Progenitor cell of endocrine pancreas (in vitro differentiated cells): Measurements from ENCODE around the gene XRN2. TPM values are rescaled to one million over a fixed set of nuclear protein-coding genes. Genes with fewer than 3 reads are reported as not detected.

Experiments
- DNase-seq: peaks from one replicate; pipeline ENCODE4 v3.0.0; 2021; ENCODE audit warnings: low spot score; ENCODE audit not compliant: unreplicated experiment
- H3K27ac Mint-ChIP-seq: 2 replicates; pipeline ENCODE4 v1.8.0; 2021; ENCODE audit warnings: mild to moderate bottlenecking, moderate library complexity, mixed read lengths
- H3K27me3 Mint-ChIP-seq: 2 replicates; pipeline ENCODE4 v1.8.0; 2021; ENCODE audit warnings: mixed read lengths
- H3K36me3 Mint-ChIP-seq: 2 replicates; pipeline ENCODE4 v1.8.0; 2022; ENCODE audit warnings: mixed read lengths; ENCODE audit not compliant: insufficient read depth
- H3K4me1 Mint-ChIP-seq: 2 replicates; pipeline ENCODE4 v1.8.0; 2021; ENCODE audit warnings: low read depth, mixed read lengths
- H3K4me3 Mint-ChIP-seq: 2 replicates; pipeline ENCODE4 v1.8.0; 2021; ENCODE audit warnings: low read depth, mild to moderate bottlenecking, moderate library complexity, mixed read lengths
- H3K9me3 Mint-ChIP-seq: 2 replicates; pipeline ENCODE4 v1.8.0; 2021; ENCODE audit warnings: low read depth, mixed read lengths
- CTCF ChIP-seq: fragments of 200-600 bp; sonication (generic); IDR thresholded peaks from one replicate; pipeline ENCODE4 v1.5.0; 2021; ENCODE audit warnings: antibody characterized with exemption, mild to moderate bottlenecking; ENCODE audit not compliant: unreplicated experiment
- long read RNA-seq: library from polyadenylated mRNA; unstranded; transcript quantifications from one replicate; pipeline ENCODE4 v2.0.0, GENCODE V29; 2020
- total RNA-seq: library from RNA; stranded (reverse); gene quantifications from 2 replicates; pipeline ENCODE4 v1.2.1, GENCODE V29; 2021

XRN2 gene, protein sequence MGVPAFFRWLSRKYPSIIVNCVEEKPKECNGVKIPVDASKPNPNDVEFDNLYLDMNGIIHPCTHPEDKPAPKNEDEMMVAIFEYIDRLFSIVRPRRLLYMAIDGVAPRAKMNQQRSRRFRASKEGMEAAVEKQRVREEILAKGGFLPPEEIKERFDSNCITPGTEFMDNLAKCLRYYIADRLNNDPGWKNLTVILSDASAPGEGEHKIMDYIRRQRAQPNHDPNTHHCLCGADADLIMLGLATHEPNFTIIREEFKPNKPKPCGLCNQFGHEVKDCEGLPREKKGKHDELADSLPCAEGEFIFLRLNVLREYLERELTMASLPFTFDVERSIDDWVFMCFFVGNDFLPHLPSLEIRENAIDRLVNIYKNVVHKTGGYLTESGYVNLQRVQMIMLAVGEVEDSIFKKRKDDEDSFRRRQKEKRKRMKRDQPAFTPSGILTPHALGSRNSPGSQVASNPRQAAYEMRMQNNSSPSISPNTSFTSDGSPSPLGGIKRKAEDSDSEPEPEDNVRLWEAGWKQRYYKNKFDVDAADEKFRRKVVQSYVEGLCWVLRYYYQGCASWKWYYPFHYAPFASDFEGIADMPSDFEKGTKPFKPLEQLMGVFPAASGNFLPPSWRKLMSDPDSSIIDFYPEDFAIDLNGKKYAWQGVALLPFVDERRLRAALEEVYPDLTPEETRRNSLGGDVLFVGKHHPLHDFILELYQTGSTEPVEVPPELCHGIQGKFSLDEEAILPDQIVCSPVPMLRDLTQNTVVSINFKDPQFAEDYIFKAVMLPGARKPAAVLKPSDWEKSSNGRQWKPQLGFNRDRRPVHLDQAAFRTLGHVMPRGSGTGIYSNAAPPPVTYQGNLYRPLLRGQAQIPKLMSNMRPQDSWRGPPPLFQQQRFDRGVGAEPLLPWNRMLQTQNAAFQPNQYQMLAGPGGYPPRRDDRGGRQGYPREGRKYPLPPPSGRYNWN
- 90.2 and 91.0 TPM in 2 replicates for total RNA-seq
- long read RNA-seq, transcript XRN2-201 (30 exons, 3,437 nt) = major isoform, 235 of 519 reads
- long read RNA-seq, partial matches to known transcripts = 209 of 519 reads
- long read RNA-seq, other reads (novel, unspliced or antisense) = 75 of 519 reads

DNA sequence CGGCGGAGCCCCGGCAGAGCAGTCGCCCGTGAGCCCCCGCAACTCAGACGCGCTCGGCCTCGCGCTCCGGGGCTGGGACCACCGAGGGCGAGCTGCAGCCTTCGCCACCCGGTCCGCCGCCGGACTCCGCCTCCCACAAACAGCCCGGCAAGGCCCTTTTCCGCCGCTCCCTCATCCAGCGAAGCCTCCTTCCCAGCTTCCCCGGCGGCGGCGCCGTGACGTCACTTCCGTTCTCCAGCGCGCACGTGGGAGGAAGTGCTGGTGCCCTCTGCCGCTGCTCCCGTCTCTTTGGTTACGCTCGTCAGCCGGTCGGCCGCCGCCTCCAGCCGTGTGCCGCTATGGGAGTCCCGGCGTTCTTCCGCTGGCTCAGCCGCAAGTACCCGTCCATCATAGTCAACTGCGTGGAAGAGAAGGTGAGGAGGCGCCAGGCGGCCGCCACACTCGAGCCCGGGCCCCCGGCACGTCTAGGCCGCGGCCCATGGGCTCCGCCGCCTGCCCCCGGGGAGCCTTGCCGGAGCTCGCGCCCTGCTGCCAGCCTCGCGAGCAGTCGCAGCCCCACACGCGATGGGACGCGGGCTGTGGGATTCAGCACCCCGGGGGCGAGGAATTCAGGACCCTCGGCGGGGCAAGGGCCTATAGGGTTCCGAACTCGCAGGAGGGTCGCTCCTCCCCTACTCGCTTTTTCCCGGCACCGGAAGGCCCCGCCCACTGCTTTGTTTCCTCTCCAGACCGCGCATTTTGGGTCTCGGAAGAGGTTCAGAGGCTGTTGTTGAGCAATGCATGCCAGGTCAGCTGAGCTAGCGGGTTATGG is at the start of gene XRN2:
XRN2 (plus strand) TSS at position 271 of the 811 bp plus-strand sequence; CDS start at position 339, 68 bp downstream.
- peak; percentile 89 for DNase-seq
- Mint-ChIP-seq H3K4me3 (peak within 1 kb of the TSS; percentile 94), H3K4me1 (peaks cover 19% of the 10 kb centered on the region), H3K27ac (peak within 1 kb of the TSS; percentile 99), H3K27me3 (no peaks in the 10 kb centered on the region), H3K36me3 (peaks cover 8% of the 10 kb centered on the region), H3K9me3 (no peaks in the 10 kb centered on the region)
- TF ChIP-seq CTCF = peak; percentile 9

- H3K27ac Mint-ChIP-seq = no peak overlapping the region
- H3K27me3 Mint-ChIP-seq = no peaks in the 10 kb centered on the region
- no peak for TF ChIP-seq CTCF
- H3K9me3 Mint-ChIP-seq = no peaks in the 10 kb centered on the region
- DNase-seq = no peak
- no peak overlapping the region for H3K4me3 Mint-ChIP-seq
- no peaks in the 10 kb centered on the region for H3K36me3 Mint-ChIP-seq
- no peaks in the 10 kb centered on the region for H3K4me1 Mint-ChIP-seq
These were observed 45.9 kb upstream of the XRN2 start for GRCh38 chr20:21257192-21257591.

GRCh38 chr20:21258411-21258810 is 44.7 kb upstream of the XRN2 start:
- TF ChIP-seq CTCF = no peak
- no peak for DNase-seq
- no peak overlapping the region for H3K4me3 Mint-ChIP-seq
- H3K27ac Mint-ChIP-seq = no peak overlapping the region
- no peaks in the 10 kb centered on the region for H3K4me1 Mint-ChIP-seq
- no peaks in the 10 kb centered on the region for H3K27me3 Mint-ChIP-seq
- H3K36me3 Mint-ChIP-seq = no peaks in the 10 kb centered on the region
- no peaks in the 10 kb centered on the region for H3K9me3 Mint-ChIP-seq

GRCh38 chr20:21259346-21259745 is 43.8 kb upstream of the XRN2 start:
- H3K4me3 Mint-ChIP-seq = no peak overlapping the region
- no peak overlapping the region for H3K27ac Mint-ChIP-seq
- no peaks in the 10 kb centered on the region for H3K36me3 Mint-ChIP-seq
- DNase-seq = no peak
- no peaks in the 10 kb centered on the region for H3K9me3 Mint-ChIP-seq
- no peak for TF ChIP-seq CTCF
- H3K27me3 Mint-ChIP-seq = no peaks in the 10 kb centered on the region
- no peaks in the 10 kb centered on the region for H3K4me1 Mint-ChIP-seq
